Amygdala (tissue), 56 donors: ENCODE results near the gene MAPK10.
A peak's percentile ranks its signal among the peaks of the same experiment; 100 is the strongest.
"Not testable (repeated sequence)": the region's sequence is repeated elsewhere in the genome, so short reads cannot be mapped to it uniquely, and the experiment has no call there.

ENCODE experiments used
- DNase-seq, 56 donors: peaks; one replicate each; lab custom pipeline; 2025; lab: John Stamatoyannopoulos, UW

Gene MAPK10

GRCh38 chr4:86344127-86344526 lies 15.7 kb downstream of the MAPK10 start:
- no peak for DNase-seq

DNA sequence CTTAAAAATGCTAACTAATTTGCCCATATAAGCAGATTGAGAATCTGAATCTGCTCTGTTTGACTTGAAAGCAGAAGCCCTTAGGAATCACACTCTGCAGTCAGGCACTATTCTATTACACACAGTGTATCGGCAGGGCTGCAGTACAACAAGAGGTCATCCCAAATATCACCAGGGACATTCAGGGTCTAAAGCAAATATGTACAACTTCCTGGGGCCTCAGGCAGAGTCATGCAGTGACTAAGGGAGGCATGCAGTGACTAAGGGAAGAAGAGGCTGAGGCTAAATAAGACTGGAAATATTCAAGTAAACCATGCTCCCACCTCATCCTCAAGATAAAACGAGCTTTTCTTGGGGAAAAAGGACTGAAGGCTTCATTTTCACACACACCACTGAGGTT lies 20.9 kb downstream of the MAPK10 start:
- DNase-seq = no peak

DNA sequence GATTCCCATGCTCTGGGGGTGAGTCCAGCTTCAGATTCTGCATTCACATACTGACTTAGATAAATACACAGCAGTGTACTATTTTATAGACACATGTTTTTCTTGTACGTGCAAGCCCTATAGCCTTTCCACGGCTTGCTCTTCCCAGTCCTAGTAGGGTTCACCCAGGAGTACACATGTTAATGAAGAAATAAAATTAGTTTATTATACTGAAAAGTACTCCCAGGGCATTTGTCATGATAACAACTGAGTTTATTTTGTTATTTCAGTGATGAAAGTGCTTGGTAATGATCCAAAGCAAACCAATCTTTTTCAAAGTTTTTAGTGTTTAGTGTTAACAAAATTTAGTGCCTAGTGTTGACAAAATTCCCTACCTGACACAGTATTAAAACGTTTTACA lies 21.3 kb downstream of the MAPK10 start:
- DNase-seq = no peak

GRCh38 chr4:86334020-86334750 lies 25.7 kb downstream of the MAPK10 start:
- peak in 2 of 56 donors; percentile 3 to 27 for DNase-seq

DNA sequence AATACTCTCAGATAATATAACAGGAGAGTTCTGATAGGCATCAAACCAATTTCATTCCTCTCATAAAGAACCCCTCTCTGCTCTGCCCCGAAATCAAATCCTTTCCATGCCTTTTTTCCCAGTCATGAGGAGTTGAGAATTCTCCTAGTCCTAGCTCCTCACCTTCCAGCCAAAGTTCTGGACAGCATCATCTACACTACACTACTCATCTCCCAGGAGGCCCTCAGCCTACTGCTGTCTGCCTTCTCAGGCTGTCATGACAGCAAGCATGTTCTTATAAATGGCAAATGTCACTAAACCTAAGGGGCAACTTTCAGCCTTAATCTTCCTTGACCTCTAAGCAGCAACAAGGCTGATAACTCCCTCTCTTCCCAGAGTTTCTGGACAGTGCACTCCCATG lies 26.6 kb downstream of the MAPK10 start:
- DNase-seq = no peak

- DNase-seq = no peak
Measured at GRCh38 chr4:86330961-86331742, 28.7 kb downstream of the MAPK10 start.

GRCh38 chr4:86330411-86330810 lies 29.4 kb downstream of the MAPK10 start:
- DNase-seq = not testable (repeated sequence)

GRCh38 chr4:86329431-86329830 lies 30.4 kb downstream of the MAPK10 start:
- no peak for DNase-seq

GRCh38 chr4:86326400-86326799 lies 33.5 kb downstream of the MAPK10 start:
- DNase-seq = no peak

DNA sequence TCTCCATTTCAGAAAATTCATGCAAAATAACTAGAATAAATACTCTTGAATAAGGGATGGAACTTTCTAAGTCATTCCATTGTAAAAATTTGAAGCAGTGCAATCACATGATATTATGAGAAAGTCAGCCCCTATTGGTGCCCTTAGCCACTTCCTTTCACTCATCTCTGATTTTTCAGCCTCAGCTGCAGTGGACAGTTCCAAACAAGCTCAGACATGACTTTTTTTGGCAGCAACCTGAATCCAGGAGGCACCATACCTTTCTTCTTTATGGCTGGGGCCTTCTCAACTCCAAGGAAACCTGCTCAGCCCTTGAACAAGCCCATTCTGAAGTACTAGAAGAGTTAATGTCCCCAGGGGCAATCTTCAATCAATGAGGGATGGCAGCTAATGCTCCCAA lies 40.5 kb downstream of the MAPK10 start:
- DNase-seq = no peak

GRCh38 chr4:86315579-86315978 lies 44.3 kb downstream of the MAPK10 start:
- DNase-seq = no peak

GRCh38 chr4:86313656-86314055 lies 46.2 kb downstream of the MAPK10 start:
- DNase-seq = no peak

DNA sequence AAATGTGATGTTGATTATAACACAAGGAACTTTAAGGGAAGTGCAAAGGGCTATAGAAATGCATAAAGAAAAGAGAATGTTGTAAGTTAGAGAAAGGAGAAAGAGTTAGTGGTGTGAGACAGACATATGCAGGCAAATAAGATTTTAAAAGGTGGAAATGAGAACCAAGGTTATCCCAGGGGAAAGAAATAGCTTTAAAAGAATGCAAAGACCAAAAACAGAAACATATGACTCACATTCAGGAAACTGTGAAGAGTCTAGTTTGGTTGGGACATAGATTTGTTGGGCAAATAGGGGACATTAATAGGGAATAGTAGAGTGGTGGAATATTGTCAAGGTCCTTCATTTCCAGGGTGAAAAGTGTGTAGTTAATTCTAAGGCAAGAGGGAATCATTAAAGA lies 52.4 kb downstream of the MAPK10 start:
- no peak for DNase-seq

GRCh38 chr4:86306816-86307215 lies 53.0 kb downstream of the MAPK10 start:
- no peak for DNase-seq

- no peak for DNase-seq
Measured at GRCh38 chr4:86302830-86303229, 57.0 kb downstream of the MAPK10 start.

GRCh38 chr4:86302251-86302650 lies 57.6 kb downstream of the MAPK10 start:
- peak in 48 of 56 donors; percentile 1 to 87 (median 50) for DNase-seq

GRCh38 chr4:86300516-86300915 lies 59.3 kb downstream of the MAPK10 start:
- DNase-seq = no peak

GRCh38 chr4:86296865-86297264 lies 63.0 kb downstream of the MAPK10 start:
- DNase-seq = no peak

DNA sequence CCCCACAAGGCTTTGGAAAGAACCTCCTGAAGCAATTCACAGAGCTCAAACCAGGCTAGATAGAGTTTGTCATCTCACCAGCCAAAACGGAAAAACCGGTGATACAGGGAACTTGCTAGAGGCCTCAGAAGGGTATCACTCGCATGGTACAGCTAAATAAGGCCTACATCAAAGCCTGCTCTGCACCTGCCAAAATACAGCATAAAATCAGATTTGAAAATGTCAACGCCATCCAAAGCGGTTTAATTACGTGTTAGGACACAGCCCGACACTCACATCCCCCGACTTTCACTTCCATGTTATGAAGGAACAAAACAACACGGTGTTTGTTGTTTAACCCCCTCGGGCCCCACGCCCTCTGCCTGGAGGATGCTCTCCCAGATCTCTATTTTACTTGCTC lies 65.0 kb downstream of the MAPK10 start:
- no peak for DNase-seq

- DNase-seq = no peak
Measured at GRCh38 chr4:86291180-86291579, 68.7 kb downstream of the MAPK10 start.

DNA sequence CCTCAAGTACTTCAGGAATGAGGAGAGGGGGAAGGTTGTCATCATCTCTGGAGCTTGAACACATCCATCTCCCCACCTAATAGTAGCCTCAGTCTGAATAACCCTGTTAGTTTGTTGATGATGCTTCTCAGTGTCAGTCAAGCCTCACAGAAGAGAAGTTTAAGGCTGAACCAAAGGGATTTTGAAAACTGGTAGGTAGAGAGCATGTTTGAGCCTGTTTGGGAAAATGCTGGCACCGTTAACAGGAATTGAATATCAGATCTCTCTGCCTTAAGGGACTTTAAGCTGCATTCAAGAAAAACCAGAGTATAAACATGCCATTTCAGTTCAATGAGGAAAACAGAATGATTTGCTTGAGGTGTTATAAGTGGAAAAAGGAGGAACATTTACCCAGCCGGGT lies 73.1 kb downstream of the MAPK10 start:
- no peak for DNase-seq

GRCh38 chr4:86283371-86283770 lies 76.5 kb downstream of the MAPK10 start:
- DNase-seq = no peak
